UCSD-AML1 (cell line): Measurements from ENCODE around the gene C10orf95.

Source experiments
- DNase-seq: peaks from one replicate; lab custom pipeline; 2025; ENCODE audit not compliant: unreplicated experiment; lab: John Stamatoyannopoulos, UW

C10orf95 gene

DNA sequence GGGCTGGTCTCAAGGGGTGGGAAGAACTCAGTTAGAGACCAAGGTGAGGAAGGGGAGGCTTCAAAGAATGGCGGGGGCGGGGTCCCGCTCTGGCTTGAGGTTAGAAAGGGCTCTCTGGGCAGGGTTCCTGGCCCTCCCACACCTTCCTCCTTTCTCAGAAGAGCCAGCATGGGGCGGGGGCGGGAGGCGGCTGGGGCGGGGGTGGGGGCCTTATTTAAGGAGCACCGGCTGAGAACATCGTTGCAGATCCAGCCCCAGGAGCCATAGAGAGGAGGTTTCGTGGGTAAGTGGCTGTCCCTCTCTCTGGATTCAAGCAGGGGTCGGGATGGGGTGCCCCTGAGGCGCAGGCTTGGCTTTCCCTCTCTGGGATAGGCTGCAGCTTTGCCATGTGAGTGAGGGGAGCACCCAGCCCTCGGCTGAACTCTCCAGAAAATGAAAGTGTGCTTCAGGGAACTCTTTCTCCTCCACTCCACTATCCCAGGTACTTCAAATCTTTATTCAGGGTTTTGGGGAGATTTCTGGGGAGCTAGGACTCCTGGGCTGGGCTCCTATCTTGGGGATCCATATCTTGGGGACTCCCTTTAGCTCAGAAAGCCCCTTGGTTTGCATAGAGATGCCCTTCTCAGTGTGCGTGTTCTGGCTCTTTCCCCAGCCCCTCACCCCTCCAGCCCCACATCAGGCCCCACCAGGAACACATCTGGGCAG, 15.7 kb downstream of the C10orf95 start:
- DNase-seq = peak; percentile 90

DNA sequence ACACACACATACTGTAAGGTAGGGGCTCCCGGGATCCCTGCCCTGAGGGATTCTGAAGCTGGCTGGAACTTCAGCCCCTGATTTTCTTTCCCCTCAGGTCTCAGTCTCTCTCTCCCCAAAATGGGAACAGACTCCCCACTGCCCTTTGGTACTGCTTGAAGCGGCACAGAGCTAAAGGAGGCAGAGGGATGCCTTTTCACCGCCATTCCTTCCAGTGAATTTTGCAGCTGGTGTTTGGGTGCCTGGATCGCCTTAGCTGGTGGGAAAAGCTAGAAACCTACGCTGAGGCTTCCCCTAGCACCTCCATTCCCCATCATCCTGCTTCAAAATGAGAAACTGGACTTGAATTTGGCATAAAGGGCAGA, 16.2 kb downstream of the C10orf95 start:
- DNase-seq = no peak

DNA sequence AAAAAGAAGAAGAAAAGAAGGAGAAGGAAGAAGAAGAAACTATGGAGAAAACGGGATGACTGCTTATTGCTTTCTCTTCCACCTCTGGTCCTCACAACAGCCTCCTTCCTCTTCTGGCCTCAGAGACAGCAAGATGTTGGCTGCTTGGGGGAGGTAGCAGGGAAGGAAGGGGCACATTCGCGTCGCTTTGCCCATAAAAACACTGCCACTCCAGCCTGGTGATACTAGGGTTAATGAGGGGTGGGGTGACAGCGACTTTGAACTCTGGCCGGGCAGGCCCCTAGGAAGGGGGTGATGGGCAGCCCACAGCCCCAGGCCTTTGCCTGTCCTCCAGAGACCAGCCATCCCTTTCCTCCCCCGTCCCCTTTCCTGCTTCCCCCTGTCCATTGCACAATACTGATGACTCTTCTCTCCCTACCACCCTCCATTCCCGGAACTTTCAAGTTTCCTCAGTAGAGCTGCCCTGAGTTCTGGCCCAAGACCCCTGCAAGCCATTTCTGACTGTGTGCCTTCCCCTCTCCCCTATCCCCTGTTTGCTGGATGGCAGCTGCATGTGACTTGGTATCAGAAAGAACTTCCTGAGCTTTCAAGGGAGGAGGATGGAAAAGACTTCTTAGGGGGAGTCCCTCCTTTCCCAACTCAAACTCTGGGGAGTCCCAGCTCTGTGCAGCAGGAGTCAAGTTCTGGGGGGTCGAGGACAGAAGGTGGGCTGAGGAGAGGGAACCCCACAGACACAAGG, 16.8 kb downstream of the C10orf95 start:
- DNase-seq = peak; percentile 75

DNA sequence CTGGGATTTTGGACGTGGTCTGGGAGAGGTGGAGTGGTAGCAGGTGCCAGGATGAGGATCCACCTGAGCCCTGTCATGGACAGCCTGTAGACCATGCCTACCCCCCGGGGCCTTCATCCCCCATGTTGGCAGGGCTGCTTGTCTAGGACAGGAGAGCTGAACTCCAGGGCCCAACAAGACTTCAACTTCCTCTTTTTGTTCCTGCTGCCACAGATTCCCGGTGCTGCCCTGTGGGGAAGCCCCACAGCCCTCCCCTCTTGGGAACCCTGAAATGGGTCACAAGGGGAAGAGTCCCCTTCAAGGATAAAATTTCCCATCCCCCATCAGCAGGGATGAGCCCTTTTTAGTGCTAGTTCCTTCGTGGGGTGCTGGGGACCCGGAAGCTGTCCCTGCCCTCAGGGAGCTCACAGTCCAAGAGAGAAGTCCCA, 17.7 kb downstream of the C10orf95 start:
- DNase-seq = peak; percentile 66

DNA sequence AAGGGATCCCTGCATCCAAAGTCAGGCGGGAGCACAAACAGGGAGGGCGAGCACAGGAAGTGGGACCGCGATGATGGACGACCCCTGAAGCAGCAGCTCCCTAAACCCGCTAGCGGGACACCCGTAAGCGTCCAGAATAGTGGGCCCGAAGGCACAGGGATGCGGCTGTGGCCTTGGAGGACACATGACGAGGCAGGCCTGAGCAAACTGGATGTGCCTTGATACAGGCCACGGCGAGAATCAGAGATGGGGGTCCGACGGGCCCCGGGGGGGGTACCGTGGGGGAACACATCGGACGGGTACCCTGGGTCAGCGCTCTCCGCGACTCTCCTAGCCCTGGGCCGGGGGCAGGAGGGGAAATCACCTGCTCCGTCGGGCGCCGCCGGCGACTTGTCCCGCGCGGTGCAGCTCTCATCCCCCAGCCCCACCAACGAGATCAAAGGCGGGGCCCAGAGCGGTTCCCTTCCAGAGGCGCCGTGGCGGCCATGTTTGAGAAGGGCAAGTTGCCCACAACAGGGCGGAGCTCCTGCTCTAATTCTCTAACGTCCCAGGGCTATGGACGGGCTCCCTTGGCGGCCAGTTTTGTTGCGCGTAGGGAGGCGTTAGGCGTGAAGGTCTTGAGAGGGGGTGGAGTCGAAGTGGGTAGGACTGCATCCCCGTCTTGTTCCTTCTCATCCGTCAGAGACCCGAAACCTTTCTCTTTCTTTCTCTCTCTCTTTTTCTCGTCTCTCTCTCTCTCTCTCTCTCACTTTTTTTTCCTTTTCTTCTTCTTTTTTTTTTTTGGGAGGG, 19.0 kb downstream of the C10orf95 start, which contains the start of gene CUEDC2:
Gene CUEDC2, minus strand, starts transcription at position 413 of the 789 bp plus-strand sequence. CDS start 7,386 bp downstream, outside the sequence.
- peak; percentile 99 for DNase-seq

DNA sequence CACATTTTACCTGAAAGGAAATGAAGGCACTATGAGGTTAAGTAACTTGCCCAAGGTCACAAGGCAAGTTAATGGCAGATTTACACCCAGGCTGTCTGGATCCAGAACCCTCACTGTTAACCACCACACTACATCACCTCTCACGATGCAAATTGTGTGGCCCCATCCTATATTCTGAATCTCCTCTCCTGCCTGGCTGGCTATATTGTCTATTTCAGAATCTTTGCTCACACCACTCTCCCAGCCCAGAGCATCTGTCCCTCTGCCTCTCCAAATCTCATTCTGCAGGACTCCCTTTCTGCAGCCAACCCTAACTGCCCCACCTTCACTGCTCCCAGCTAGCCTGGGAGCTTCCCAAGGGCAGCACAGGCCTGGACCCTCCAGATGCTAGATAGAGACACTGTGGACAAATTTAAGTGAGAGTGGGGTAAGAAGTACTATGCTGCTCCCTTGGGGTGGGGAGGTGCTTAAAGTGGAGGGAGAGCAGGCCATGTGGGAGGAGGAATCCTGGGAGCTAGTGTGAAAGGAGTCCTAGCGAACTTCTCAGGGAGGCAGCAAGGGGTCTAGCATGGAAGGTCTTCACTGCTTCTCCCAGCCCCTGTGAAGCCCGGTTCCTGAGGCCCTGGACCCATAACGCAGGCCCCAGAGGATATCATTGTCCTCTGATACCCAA, 19.8 kb downstream of the C10orf95 start:
- DNase-seq = no peak

DNA sequence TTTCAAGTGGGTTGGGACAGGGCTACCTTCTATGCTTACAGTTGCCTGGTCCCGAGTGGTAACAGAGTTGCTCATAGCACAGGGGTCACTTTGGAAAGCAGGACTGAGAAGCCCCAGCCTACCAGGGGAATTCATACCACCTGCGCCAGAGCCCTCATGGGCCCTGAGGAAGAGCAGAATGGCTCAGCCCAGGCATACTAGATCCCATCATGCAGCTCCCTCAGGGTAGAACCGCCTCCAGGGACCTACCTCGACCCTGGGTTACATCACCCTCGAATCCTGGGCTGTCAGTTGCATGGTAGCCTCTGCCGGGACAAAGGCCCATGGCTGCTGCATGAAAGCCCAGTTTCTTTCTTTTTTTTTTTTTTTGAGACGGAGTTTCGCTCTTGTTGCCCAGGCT, 21.9 kb downstream of the C10orf95 start:
- no peak for DNase-seq

DNA sequence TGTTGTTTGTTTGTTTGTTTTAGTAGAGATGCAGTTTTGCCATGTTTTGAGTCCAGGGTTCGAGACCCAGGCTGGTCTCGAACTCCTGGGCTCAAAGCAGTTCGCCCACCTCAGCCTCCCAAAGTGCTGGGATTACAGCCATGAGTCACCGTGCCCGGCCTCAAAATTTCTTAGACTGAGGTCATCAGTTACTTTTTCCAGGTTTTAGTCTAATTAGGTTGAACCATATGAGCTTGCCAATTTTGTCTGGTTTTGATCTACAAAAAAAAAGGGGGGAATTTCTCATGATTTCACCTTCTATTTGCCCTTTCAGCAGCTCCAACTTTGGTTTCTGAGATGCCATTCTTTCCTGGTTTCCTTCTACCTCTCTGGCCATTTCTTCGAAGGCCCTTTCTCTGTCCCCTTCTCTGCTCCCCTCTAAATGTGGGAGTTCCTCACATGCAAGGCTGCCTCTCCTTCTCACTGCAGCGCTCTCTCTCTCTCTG, 24.5 kb downstream of the C10orf95 start:
- DNase-seq = no peak

DNA sequence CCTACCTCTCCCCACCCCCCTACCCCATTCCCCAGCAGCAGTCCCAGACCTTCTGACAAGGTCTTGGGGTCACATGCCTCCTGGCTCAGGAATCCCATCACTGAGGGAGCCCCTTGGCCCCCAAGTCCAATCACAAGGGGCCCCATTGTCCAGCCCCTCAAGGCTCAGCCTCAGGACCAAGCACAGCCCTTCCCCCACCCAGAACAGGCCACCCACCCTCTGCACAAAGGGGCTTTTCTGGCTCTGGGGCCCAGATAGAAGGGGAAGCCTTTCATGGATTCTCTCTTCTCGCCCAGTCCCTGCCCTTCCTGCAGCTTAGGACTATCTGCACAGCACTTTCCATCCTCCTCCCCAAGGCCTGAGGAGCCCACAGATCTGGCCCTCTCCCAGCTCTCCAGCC, 25.9 kb downstream of the C10orf95 start:
- DNase-seq = no peak

DNA sequence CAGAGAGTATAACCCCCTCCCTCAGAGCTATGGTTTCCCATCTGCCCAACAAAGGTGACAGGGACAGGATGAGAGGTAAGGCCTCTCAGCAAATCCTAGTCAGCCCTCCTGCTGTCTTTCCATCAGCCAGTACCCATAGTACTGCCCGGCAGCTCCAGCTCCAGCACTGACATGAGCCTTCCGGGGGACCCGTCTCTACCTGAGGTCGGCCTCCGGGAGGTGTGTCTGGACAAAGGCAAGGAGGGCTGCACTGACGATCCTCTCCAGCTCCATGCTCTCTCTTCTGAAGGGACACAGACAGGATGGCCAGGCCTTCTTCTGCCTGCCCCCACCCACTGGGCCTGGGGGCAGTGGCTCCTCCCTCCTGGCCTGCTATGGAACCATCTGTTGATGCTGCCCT, 26.4 kb downstream of the C10orf95 start:
- no peak for DNase-seq

DNA sequence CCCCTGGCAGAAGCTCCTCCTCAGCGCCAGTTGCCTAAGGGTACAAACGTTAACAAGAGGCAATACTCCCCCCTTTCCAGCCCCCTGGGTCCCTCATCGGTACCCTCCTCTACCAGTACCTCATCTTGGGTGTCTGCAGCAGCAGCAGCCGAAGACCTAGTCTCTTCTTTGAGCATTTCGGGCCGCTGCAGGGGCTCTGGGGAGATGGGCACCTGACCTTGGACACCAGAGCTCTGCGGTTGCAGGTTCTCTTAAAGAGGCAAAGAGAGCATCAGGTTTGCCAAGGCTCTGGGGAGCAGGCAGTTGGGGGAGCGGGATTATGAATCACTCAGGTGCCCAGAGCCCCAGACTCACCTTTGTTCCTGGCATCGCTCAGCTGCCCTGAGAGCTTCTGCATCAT, 27.2 kb downstream of the C10orf95 start:
- DNase-seq = no peak

DNA sequence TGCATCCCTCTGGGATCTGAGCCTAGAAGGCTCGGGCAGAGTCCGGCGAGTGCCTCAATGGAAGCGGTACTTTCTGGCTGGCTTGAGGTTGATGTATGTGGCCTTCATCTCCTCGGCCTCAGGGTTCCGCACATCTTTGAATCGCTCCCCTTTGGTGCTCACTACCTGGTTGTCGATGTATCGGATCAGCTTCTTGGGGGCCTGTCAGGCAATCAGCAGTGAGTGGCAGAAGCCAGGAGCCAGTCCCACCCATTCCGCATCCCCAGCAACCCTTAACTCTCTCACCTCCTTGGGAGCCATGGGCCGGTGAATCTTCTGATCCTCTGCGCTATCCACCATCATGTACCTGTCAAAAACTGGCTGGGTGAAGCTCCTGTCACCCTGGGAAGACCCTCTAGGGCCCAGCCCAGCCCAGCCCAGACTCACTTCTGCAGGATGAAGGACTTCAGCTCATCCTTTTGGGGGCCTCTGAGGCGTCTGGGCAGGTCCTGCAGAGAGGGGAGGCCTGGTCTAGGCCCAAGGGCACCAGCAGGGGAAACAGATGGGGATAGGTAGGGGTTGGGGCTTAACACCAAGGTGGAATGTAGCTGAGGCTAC, 27.9 kb downstream of the C10orf95 start:
- DNase-seq = no peak

DNA sequence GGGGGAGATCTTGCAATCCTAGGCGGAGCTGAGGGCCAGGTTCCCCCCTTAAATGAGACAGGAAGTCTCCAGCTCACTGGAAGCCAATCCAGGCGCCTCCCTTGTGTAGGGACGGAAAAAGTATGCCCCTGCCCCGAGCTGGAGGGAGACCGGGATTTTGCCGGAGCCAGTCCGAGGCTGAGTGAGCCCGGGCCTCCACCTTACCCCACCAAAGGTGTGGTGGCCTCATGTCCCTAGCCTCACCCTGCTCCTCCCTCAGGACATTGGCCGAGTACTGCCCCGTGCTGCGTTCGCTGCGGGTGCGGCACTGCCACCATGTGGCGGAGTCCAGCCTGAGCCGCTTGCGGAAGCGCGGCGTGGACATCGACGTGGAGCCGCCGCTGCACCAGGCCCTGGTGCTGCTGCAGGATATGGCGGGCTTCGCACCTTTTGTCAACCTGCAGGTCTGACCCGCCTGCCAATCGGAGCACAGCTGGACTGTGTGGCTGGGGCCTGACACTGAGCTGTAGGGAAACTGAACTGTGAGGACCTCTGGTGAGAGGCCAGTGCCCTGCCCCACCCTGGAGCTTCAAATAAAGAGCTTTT, 28.7 kb downstream of the C10orf95 start:
- DNase-seq = no peak

DNA sequence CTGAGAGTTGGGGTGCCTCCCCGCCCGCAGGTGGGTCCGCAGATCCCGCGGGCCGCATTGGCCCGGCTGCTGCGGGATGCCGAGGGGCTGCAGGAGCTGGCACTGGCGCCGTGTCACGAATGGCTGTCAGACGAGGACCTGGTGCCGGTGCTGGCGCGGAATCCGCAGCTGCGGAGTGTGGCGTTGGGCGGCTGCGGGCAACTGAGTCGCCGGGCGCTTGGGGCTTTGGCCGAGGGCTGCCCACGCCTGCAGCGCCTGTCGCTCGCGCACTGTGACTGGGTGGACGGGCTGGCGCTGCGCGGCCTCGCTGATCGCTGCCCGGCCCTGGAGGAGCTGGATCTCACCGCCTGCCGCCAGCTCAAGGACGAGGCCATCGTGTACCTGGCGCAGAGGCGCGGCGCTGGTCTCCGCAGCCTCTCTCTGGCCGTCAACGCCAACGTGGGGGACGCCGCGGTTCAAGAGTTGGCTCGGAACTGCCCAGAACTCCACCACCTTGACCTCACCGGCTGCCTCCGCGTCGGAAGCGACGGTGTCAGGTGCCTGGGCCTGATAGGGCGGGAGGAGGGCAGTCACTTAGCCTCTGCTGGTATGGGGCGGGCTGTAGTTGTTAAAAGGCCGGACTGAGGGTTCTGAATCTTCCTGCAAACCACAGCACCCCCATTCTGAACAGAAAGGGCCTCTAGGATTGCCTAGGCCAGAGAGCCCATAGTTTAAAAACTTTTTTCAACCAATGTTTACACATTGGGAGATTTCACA, 29.4 kb downstream of the C10orf95 start:
- DNase-seq = no peak

DNA sequence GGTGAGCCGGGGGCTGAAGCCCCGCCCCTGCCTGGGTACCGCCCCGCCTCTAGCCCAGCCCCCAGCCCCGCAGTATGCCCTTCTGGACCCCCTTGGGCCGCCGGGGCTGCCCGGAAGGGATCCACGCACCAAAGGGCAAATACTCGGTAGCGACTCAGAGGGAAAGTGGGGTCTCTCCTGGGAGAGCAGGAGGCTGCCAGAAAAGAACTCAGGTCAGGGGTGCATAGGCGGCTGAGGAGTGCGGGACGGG, 29.9 kb downstream of the C10orf95 start:
- DNase-seq = no peak

DNA sequence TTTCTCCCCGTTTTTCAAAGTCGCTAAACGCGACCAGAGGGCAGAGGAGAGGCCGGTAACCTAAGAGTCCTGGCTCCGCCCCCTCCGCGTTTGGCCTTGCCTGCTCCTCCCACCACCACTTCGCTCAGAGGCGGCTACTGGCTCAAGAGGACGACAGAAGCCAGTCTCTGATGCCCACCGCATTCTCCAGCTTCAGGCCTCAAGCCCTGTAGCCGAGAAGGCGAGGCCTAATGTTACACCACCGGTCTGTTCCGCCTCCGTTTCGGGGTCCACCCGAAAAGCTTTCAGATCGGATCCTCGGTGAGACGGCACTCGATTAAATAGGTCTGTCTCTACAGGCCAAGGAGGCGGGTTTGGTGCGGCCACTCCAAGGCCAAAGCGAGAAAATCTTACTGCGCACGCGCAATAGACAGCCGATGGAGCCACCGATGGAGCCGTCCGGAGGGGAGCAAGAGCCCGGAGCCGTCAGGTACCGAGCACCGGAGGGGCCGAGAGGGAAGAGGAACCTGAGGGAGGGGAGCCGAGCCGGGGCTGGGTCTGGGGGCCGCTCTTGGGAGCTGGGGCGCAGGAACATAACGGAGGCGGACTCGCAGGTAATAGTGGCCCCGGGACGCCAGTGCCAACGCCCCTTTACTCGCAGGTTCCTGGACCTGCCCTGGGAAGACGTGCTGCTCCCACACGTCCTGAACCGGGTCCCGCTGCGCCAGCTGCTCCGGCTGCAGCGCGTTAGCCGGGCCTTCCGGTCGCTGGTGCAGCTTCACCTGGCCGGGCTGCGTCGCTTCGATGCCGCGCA, 30.4 kb downstream of the C10orf95 start, which contains the start of gene FBXL15:
Gene FBXL15, plus strand, starts transcription at position 123 of the 793 bp plus-strand sequence. Its CDS starts 294 bp downstream, at position 417.
- DNase-seq = peak; percentile 97

DNA sequence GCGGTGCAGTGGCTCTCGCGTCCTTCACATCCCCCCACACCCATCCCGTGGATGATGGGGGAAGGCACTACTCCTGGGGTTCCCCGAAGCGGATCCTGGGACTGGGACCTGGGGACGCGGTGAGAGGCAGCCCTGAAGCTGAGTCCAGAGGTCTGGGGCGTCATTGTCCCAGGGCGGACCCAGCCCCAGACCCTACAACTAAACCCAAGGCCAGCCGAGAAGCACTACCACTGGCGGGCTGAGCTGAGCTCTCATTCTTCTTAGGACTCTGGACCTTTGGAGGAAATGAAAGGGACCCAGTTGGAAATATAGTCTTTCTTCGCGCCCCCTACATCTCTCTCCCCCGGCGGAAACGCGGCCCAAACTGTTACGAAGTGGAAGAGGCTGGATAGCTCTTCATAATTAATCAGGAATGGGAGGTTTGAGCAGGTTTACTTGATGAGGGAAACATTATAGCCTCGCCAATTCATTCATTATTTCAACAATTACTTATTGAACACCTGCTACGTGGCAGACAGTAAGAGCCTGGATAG, 31.1 kb downstream of the C10orf95 start:
- DNase-seq = no peak

DNA sequence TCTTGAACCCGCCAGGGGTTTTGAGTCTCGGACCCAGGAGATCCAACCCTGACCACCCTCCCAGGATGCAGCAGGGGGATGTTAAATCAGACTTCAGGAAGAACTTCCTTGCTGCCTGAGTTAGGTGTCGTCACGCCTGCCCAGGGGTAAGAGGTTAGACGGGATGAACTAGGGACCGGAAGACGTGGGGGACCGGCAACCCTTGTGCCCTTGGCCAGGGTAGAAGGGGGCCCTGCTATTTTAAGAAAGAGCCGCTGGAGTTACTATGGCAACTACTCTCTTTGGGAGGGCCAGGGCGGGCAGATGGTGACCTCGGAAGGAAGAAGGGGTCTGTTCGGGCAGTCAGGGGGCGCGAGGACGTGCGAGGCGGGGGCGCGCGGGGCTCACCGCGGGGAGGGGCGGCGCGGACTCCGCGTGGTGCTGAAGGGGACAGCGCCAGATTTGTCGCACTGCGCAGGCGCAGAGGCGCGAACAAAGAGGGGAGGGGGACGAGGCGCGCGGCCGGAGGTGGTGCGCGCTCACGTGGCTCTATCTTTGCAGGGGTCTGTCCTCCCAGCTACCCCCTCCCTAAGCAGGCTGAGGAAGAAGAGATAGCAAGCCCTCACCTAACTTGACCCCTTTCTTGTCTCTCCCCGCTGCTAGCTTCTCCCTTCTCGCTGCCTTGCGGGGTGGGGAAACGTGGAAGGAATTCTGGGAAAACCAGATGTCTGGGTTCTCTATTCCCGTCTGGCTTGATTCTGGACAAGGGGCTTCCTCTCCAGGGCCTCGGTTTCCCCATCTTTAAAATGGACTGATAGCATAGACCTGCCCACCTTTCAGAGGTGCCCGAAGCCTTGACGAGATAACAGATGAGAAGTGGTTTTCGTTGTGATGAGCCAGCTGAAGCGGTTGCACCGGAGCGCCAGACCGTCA, 31.8 kb downstream of the C10orf95 start:
- DNase-seq = peak; percentile 68
